Fibroblast of pulmonary artery (primary cell): ENCODE results near the gene MYL2.

ENCODE experiments used
- DNase-seq: peaks from one replicate; pipeline ENCODE4 v3.0.0-alpha.2; 2010; ENCODE audit warnings: low read depth
- H3K4me3 ChIP-seq: replicated peaks from 2 replicates; pipeline ENCODE4 v1.5.1; 2011; ENCODE audit warnings: low read depth, mild to moderate bottlenecking, control low read depth, low read length, moderate library complexity
- CTCF ChIP-seq: IDR thresholded peaks from 2 replicates; pipeline ENCODE4 v1.5.1; 2011; ENCODE audit warnings: mild to moderate bottlenecking, control low read depth, low read length, inconsistent platforms; ENCODE audit errors: missing control alignments

The MYL2 gene

GRCh38 chr12:110919720-110920119 is 659 bp downstream of the MYL2 start:
- no peak for DNase-seq
- H3K4me3 ChIP-seq: no peak overlapping the region
- no peak for TF ChIP-seq CTCF

DNA sequence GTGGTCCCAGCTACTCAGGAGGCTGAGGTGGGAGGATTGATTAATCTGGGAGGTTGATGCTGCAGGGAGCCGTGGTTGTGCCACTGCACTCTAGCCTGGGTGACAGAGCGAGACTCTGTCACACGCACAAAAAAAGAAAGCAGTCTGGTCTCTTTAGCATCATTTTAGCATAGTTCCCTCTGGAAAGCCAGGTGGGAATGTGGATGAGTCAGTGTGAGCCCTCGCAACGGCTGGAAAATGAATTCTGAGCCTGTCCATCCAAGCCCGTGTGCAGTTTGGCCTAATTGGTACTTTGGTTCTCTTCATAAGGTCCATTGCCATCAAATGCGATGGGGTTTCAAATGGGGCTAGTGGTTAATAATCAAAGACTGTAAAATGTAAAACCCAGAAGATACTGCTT is 2.4 kb downstream of the MYL2 start:
- TF ChIP-seq CTCF: no peak
- peak; percentile 30 for DNase-seq

GRCh38 chr12:110917467-110917866 is 2.9 kb downstream of the MYL2 start:
- no peak overlapping the region for H3K4me3 ChIP-seq
- peak; percentile 85 for DNase-seq
- TF ChIP-seq CTCF: no peak

More for the DNA sequence above, 2.4 kb downstream of the MYL2 start:
- H3K4me3 ChIP-seq: no peak overlapping the region

DNA sequence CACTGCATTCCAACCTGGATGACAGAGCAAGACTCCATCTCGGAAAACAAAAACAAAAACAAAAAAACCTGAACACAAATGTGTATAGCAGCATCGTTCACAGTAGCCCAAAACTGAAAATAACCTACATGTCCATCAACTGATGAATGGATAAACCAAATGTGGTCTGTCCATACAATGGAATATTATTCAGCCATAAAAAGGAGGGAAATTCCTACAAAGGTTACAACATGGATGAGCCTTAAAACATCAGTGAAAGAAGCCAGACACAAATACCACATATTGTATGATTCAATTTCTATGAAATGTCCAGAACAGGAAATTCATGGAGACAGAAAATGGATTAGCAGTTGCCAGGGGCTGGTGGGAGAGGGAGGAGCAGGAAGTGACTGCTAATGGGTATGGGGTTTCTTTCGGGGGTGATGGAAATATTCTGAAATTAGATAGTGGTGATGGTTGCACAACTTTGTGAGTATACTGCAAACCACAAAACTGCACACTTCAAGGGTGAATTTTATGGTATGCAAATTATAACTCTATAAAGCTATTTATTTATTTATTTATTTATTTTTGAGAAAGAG is 4.0 kb downstream of the MYL2 start:
- TF ChIP-seq CTCF: no peak
- peak; percentile 85 for DNase-seq
- H3K4me3 ChIP-seq: no peak overlapping the region

GRCh38 chr12:110913119-110914056 is 7.0 kb downstream of the MYL2 start:
- TF ChIP-seq CTCF: no peak
- H3K4me3 ChIP-seq: no peak overlapping the region
- DNase-seq: no peak

GRCh38 chr12:110912263-110912662 is 8.1 kb downstream of the MYL2 start:
- H3K4me3 ChIP-seq: no peak overlapping the region
- DNase-seq: no peak
- TF ChIP-seq CTCF: no peak
